Peyer's patch (tissue), 4 donors: ENCODE data around the gene ASNS. TPM values are rescaled to one million over a fixed set of nuclear protein-coding genes. Genes with fewer than 3 reads are reported as not detected.
A peak's percentile ranks its signal among the peaks of the same experiment; 100 is the strongest.

Experiments used
- DNase-seq, 3 donors: peaks; one replicate each; pipeline ENCODE4 v3.0.0-alpha.2; 2017 to 2019
- H3K27ac ChIP-seq, 4 donors: fragments of 200-600 bp; sonication (generic); one replicate each; pipeline ENCODE4 v1.5.1; 2016 to 2019
- H3K27me3 ChIP-seq, 2 donors: fragments of 200-600 bp; sonication (generic); one replicate each; pipeline ENCODE4 v1.5.1; 2019
- H3K36me3 ChIP-seq, 3 donors: fragments of 200-600 bp; sonication (generic); one replicate each; pipeline ENCODE4 v1.5.1; 2016 to 2019
- H3K4me1 ChIP-seq, 4 donors: fragments of 200-600 bp; sonication (generic); one replicate each; pipeline ENCODE4 v1.5.1; 2016 to 2019
- H3K4me3 ChIP-seq, 4 donors: fragments of 200-600 bp; sonication (generic); 1 replicate in 3 of 4; 2 replicates in 1 of 4; pipeline ENCODE4 v1.5.1; 2016 to 2019; ENCODE audit warnings: mild to moderate bottlenecking in 1 of 4
- H3K9me3 ChIP-seq, 4 donors: fragments of 200-600 bp; sonication (generic); one replicate each; pipeline ENCODE4 v1.5.1; 2016 to 2019; ENCODE audit warnings: mild to moderate bottlenecking in 1 of 4
- CTCF ChIP-seq, 6 experiments: fragments of 450-650 bp in 4 of 6; fragments of 200-600 bp in 2 of 6; sonication (generic) in 1 of 6; IDR thresholded peaks; one replicate each; pipeline ENCODE4 v1.5.1; 2017 to 2019; ENCODE audit warnings: antibody characterized with exemption in 6 of 6, mild to moderate bottlenecking in 3 of 6, moderate library complexity in 1 of 6
- POLR2A ChIP-seq, 2 donors: fragments of 450-650 bp; IDR thresholded peaks; one replicate each; pipeline ENCODE4 v1.5.1; 2017; ENCODE audit warnings: antibody characterized with exemption in 2 of 2, mild to moderate bottlenecking in 2 of 2, moderate library complexity in 2 of 2
- total RNA-seq, 4 donors: library from RNA; depleted of rRNA; stranded (reverse); fragments of >200 nt; gene quantifications; one replicate each; pipeline ENCODE4 v1.1.0, GENCODE V29; 2016

ASNS gene
- total RNA-seq, 4 donors from 2014 or later = 3.5 to 16.5 (median 8.4) TPM

GRCh38 chr7:97871659-97872024 is 566 bp downstream of the ASNS start:
- Histone ChIP-seq H3K27ac (peak overlapping the region; percentile 68 to 83 (median 73)), H3K36me3 (no peaks in the 10 kb centered on the region), H3K27me3 (no peaks in the 10 kb centered on the region), H3K4me1 (peaks cover 0 to 7% (median 0%) of the 10 kb centered on the region in 4 donors), H3K9me3 (no peaks in the 10 kb centered on the region), H3K4me3 (peak overlapping the region; percentile 65 to 80 (median 66))
- TF ChIP-seq CTCF (IDR thresholded peaks at IDR 0.05) = no peak
- TF ChIP-seq POLR2A (IDR thresholded peaks at IDR 0.05) = no peak
- peak in 1 of 3 donors; percentile 20 for DNase-seq

GRCh38 chr7:97868788-97869187 is 3.4 kb downstream of the ASNS start:
- H3K27ac ChIP-seq = no peak overlapping the region
- no peaks in the 10 kb centered on the region for H3K9me3 ChIP-seq
- H3K4me3 ChIP-seq = no peak overlapping the region
- no peak for DNase-seq
- TF ChIP-seq POLR2A (IDR thresholded peaks at IDR 0.05) (no peak), CTCF (IDR thresholded peaks at IDR 0.05) (no peak)
- no peaks in the 10 kb centered on the region for H3K27me3 ChIP-seq
- H3K36me3 ChIP-seq = no peaks in the 10 kb centered on the region
- H3K4me1 ChIP-seq = peaks cover 0 to 7% (median 0%) of the 10 kb centered on the region in 4 donors

DNA sequence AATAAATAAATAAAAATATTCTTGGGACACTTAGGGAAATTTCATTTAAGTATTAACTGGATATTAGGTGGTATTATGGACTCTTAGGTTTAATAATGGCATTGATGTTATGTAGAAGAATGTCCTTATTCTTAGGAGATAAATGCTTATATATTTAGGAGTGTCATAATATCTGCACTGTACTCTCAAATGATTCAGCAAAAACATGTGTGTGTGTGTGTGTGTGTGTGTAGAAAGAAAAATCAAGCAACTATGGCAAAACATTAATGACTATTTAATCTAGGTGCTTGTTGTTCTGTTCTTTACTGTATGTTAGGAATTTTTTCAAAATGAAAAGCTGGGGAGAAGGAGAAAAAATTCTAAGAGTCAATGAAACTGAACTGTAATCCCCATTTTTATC is 3.9 kb downstream of the ASNS start:
- no peaks in the 10 kb centered on the region for H3K36me3 ChIP-seq
- no peak overlapping the region for H3K4me3 ChIP-seq
- DNase-seq = no peak
- peaks cover 0 to 7% (median 0%) of the 10 kb centered on the region in 4 donors for H3K4me1 ChIP-seq
- TF ChIP-seq POLR2A (IDR thresholded peaks at IDR 0.05) (no peak), CTCF (IDR thresholded peaks at IDR 0.05) (no peak)
- H3K27me3 ChIP-seq = no peaks in the 10 kb centered on the region
- H3K27ac ChIP-seq = no peak overlapping the region
- no peaks in the 10 kb centered on the region for H3K9me3 ChIP-seq

- no peak overlapping the region for H3K27ac ChIP-seq
- H3K4me3 ChIP-seq = no peak overlapping the region
- DNase-seq = no peak
Observed at GRCh38 chr7:97865104-97865503, 7.1 kb downstream of the ASNS start.

GRCh38 chr7:97859606-97860204 is 12.5 kb downstream of the ASNS start:
- TF ChIP-seq POLR2A (IDR thresholded peaks at IDR 0.05) = no peak
- no peak for TF ChIP-seq CTCF (IDR thresholded peaks at IDR 0.05)
- no peak for DNase-seq
- Histone ChIP-seq H3K27me3 (no peaks in the 10 kb centered on the region), H3K27ac (no peak overlapping the region), H3K4me1 (no peaks in the 10 kb centered on the region), H3K36me3 (peaks cover 0 to 9% (median 0%) of the 10 kb centered on the region in 3 donors), H3K9me3 (no peaks in the 10 kb centered on the region), H3K4me3 (no peak overlapping the region)

More at GRCh38 chr7:97865104-97865503, 7.1 kb downstream of the ASNS start:
- no peak for TF ChIP-seq POLR2A (IDR thresholded peaks at IDR 0.05)
- no peak for TF ChIP-seq CTCF (IDR thresholded peaks at IDR 0.05)
- Histone ChIP-seq H3K9me3 (no peaks in the 10 kb centered on the region), H3K4me1 (no peaks in the 10 kb centered on the region), H3K27me3 (no peaks in the 10 kb centered on the region), H3K36me3 (no peaks in the 10 kb centered on the region)
